ENCODE results near the gene NES. TPM values are rescaled to one million over a fixed set of nuclear protein-coding genes. Genes with fewer than 3 reads are reported as not detected.

The NES gene
- total and polyA plus RNA-seq, 11 donors, result 59.7 to 499 (median 158) TPM

GRCh38 chr1:156655151-156655903, 21.9 kb downstream of the NES start:
- no peak for ATAC-seq
- 56 to 65% (median 60%) methylated on average over 2 of the region's 2 CpGs for WGBS, 4 donors
- intact Hi-C loops (cut with DNase I), result loop anchor here in 7 of 10 donors (5.0 to 10.0 kb wide), 3 partner anchors 73 to 273 kb away; no protein-coding TSS in a partner anchor
- no peak overlapping the region for H3K4me3 ChIP-seq
- TF ChIP-seq POLR2A (IDR thresholded peaks at IDR 0.05) (no peak), CTCF (IDR thresholded peaks at IDR 0.05) (no peak)
- H3K27me3 ChIP-seq, result peaks cover 0 to 46% (median 3%) of the 10 kb centered on the region in 9 donors
- no peak overlapping the region for H3K27ac ChIP-seq
- H3K4me1 ChIP-seq, result peaks cover 0 to 35% (median 23%) of the 10 kb centered on the region in 12 donors
- no peaks in the 10 kb centered on the region for H3K36me3 ChIP-seq
- no peaks in the 10 kb centered on the region for H3K9me3 ChIP-seq
- DNase-seq, result no peak

GRCh38 chr1:156654700-156655099, 22.5 kb downstream of the NES start:
- TF ChIP-seq CTCF (IDR thresholded peaks at IDR 0.05), result no peak
- no peak for TF ChIP-seq POLR2A (IDR thresholded peaks at IDR 0.05)
- no peak for ATAC-seq
- H3K27me3 ChIP-seq, result peaks cover 0 to 46% (median 3%) of the 10 kb centered on the region in 9 donors
- 53 to 80% (median 70%) methylated on average over 1 of the region's 1 CpG for WGBS, 4 donors
- H3K9me3 ChIP-seq, result no peaks in the 10 kb centered on the region
- no peak for DNase-seq
- no peaks in the 10 kb centered on the region for H3K36me3 ChIP-seq
- intact Hi-C loops (cut with DNase I), result loop anchor here in 8 of 10 donors (5.0 to 10.0 kb wide), 4 partner anchors 33 to 272 kb away; no protein-coding TSS in a partner anchor
- no peak overlapping the region for H3K4me3 ChIP-seq
- H3K27ac ChIP-seq, result no peak overlapping the region
- H3K4me1 ChIP-seq, result peaks cover 0 to 28% (median 20%) of the 10 kb centered on the region in 12 donors

GRCh38 chr1:156652992-156653355, 24.2 kb downstream of the NES start:
- Histone ChIP-seq H3K4me3 (no peak overlapping the region), H3K27me3 (peaks cover 0 to 53% (median 5%) of the 10 kb centered on the region in 9 donors), H3K27ac (no peak overlapping the region), H3K36me3 (no peaks in the 10 kb centered on the region), H3K4me1 (peaks cover 0 to 17% (median 13%) of the 10 kb centered on the region in 12 donors), H3K9me3 (no peaks in the 10 kb centered on the region)
- ATAC-seq (no peak), DNase-seq (no peak)
- TF ChIP-seq CTCF (IDR thresholded peaks at IDR 0.05), result no peak
- TF ChIP-seq POLR2A (IDR thresholded peaks at IDR 0.05), result no peak
- intact Hi-C loops (cut with DNase I), result loop anchor here in 3 of 10 donors (5.0 to 10.0 kb wide), 3 partner anchors 34 to 268 kb away; no protein-coding TSS in a partner anchor
- 80 to 89% (median 85%) methylated on average over 9 of the region's 9 CpGs for WGBS, 4 donors

All from heart left ventricle (tissue), 16 donors.